Lung microvascular endothelial cell (primary cell): ENCODE results near the gene PLEKHH1. TPM values are rescaled to one million over a fixed set of nuclear protein-coding genes. Genes with fewer than 3 reads are reported as not detected.

Experiments
- DNase-seq, 2 donors: peaks; one replicate each; pipeline versions ENCODE4 v3.0.0 to v3.0.0-alpha.2; 2010; ENCODE audit warnings: low read depth in 2 of 2
- total RNA-seq: library from RNA; depleted of rRNA; stranded (reverse); fragments of >200 nt; gene quantifications from 2 replicates; pipeline ENCODE4 v1.2.1, GENCODE V29; 2014

The PLEKHH1 gene
- total RNA-seq, 1 donor from 2014 or later = under 0.01 TPM

DNA sequence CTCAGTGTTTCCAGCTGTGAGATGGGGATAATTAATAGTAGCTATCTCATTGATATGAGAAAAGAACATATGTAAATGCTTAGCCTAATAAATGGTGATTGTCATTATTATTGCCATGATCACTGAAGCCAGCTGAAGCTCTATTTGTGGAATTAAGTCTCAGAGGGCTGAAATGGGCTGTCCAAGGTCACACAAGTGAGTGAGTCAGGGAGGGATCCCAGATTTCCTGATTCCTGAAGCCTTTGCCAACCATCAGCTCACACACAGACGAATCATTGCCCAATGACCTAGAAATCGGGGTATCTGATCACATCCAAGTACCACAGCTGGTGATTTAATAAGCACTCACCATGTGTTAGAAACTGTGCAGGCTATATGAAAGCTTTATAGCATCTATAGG is 23.0 kb upstream of the PLEKHH1 start:
- no peak for DNase-seq

DNA sequence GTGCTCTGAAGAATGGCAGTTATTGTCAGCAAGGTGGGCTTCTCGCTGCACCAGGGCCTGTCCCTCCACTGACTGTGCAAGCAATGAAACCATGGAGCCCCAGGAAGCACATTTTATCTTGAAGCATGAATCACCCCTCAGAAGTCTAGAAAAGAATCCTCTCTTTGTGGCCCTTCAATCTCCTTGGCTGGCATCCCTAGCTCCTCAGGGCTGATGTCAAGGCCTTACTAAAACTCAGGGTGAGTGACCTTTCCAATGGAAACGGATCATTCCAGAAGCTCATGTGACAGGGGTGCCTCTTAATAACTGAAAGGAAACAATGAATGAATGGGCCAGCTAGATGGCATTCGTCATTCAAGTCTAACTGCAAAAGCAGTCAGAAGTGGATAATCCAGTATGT is 22.3 kb upstream of the PLEKHH1 start:
- DNase-seq = no peak

- DNase-seq = no peak
Observed at GRCh38 chr14:67512463-67513310, 20.4 kb upstream of the PLEKHH1 start.

DNA sequence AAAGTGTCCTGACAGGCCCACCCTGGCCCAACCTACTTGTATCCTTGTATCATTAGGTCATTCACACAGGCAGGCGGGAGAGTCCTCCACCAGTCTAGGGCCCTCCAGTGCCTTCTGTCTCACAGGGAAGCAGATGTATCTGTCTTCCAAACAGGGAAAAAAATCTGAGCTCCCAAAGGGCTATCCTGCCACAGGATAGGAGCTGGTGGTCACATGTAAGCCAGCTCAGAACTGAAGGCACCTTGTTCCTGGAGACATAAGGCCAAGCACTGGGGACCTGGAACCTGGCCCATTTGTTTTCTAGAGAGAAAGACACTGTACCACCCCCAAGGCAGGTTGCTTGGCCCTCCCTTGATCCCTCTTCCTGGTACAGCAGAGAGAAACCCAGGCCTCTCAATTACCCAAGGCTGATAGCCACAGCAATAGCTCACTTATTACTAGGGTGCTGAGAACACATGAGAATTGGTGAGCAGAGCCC is 19.4 kb upstream of the PLEKHH1 start:
- DNase-seq = no peak

GRCh38 chr14:67514203-67514607 is 18.9 kb upstream of the PLEKHH1 start:
- DNase-seq = no peak

DNA sequence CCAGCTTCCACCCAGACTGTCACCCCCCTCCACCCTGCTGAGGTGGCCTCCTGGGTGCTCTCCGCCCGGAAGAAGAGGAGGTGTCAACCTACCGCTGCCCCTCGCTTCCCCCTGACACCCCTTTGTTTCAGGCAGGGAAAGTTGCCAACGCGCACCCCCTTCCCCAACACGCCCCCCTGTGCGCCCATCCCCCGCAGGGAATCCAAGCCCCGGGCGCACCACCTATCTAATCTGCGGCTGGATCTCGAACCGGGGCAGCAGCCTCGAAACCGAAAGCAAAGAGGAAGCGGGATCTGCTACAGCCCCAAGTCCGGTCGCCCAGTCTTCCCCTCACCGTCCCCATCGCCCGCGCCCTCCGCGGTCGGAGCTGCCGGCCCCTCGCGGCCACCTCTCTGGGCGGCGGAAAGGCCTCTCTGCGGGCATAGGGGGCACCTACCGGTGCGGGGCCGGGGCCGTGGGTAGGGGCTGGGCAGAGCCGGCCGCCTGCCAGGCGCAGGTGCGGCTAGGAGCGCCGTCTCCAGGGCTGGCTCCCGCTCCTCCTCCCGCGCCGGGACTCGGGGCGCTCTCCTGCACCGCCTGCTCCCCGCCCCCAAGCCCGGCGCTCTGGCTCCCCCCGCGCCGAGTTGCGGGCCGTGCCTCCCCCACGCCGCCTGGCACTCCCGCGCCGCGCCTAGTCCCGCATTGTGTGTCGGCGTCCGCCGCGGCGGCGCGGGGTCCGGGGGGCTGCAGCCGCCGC is 18.3 kb upstream of the PLEKHH1 start:
- DNase-seq = peak; percentile 47 to 57

GRCh38 chr14:67515386-67516079 is 17.6 kb upstream of the PLEKHH1 start:
- DNase-seq = peak; percentile 11 to 18

- DNase-seq = no peak
Observed at GRCh38 chr14:67516676-67517075, 16.4 kb upstream of the PLEKHH1 start.

DNA sequence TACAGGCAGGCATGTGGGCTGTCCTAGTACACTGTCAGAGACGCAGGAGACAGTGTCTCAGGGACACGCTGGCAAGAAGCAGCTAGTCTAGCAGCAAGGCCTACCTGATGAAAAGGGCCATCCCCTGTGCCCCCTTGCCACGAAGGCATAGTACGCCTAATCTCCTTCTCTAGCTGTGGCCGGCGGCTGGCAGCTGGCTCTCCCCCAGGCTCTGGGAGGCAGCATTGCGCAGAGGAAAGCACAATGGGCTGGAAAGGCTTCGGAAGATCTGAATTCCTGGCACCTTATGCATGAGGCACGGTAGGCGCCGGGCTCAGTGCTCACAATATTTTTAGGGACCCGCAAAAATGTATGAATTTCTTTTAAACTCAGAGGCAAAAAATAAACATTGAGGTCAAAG is 16.0 kb upstream of the PLEKHH1 start:
- peak; percentile 10 to 39 for DNase-seq

DNA sequence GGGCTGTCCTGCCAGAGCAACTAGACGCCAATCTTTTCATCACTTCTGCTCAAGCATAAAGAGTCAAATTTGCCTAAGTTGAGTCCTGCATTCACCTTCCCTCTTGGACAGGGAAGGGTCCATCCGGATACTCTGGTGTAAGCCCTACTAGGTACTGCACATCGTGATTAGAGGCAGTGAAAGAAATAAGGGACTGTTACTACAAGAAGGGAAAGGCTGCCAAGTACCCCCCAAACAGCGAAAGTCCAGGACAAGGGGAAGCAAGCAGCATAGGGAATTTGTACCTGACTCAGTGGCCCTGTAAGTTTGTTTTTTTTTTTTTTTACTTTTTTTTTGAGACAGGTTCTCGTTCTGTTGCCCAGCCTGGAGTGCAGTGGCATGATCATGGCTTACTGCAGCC is 13.7 kb upstream of the PLEKHH1 start:
- no peak for DNase-seq

- no peak for DNase-seq
Observed at GRCh38 chr14:67520482-67520881, 12.6 kb upstream of the PLEKHH1 start.

- DNase-seq = no peak
Observed at GRCh38 chr14:67522270-67522669, 10.8 kb upstream of the PLEKHH1 start.

DNA sequence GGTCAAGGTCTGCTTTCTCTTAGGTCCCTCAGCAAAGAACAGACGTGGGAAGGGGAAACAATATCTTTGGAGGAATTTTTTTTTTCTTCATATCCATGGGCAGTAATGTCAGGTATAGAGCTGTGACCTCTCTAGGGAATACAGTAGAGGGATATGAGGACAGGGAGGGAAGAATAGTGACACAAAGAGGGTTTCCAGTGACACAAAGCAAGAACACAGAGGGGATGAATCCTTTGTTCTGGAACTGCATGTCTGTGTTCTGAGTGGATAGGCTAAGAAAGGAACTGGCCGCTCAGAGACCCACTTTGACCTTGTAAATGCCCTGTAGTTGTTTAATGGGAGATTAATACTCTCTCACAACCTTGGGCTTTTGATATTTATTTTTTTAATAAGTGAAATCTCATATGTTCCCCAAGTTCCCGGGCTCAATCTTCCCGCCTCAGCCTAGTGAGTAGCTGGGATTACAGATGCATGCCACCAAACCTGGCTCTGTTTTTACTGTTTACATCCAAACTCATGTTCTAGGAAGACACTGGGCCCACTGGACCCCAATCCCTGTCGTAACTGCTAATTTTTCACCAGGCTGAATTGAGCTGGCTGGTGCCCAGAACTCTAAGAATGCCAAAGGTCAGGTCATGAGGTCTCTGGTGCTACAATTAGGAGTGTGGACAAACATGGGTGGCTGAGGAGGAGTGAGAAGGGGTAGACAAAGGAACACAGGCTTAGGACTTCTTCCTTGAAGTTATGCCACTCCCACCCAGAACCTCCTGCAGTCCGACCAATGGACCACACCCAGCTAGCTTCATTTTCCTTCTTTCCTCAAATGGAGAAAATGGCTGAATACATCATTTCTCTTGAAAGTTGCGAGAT is 9.1 kb upstream of the PLEKHH1 start:
- no peak for DNase-seq

DNA sequence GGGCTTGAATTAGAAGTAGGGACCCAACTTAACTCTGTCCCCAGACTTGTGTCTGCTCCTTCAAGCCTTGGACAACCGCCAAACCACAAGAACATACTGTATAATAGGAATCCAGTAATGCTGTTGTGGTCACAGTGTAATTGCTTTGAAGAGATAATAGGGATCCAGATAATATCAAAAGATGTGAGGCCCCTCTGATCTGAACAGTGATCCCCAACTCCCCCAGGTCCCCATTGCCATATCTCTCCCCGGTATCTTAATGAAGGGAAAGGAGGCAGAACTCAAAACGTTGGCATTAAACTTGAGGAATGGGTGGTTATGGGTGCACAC is 8.5 kb upstream of the PLEKHH1 start:
- DNase-seq = no peak

- no peak for DNase-seq
Observed at GRCh38 chr14:67525389-67525788, 7.7 kb upstream of the PLEKHH1 start.

- no peak for DNase-seq
Observed at GRCh38 chr14:67526181-67526580, 6.9 kb upstream of the PLEKHH1 start.

- peak; percentile 54 to 60 for DNase-seq
Observed at GRCh38 chr14:67526676-67527459, 6.2 kb upstream of the PLEKHH1 start.

DNA sequence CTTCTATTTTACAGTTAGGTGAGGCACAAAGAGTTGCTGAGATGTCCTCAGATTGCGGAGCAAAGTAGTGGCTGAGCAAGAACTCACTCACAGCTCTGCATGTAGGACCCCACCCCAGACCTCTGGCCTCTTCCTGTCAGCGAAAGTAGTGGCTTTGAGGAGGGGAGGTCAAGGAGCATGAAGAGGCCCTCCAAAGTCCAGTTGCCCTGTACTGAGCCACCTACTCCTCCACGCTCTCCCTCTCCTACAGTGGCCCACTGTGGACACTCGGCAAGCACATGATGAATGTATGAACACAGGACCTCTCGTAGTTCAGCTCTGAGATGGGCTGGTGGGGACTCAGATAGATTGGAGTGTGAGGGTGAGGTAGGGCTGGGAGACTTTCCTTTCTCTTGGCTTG is 5.3 kb upstream of the PLEKHH1 start:
- no peak for DNase-seq

- DNase-seq = no peak
Observed at GRCh38 chr14:67528276-67528675, 4.8 kb upstream of the PLEKHH1 start.
